ENCODE data around the gene NACC1. TPM values are rescaled to one million over a fixed set of nuclear protein-coding genes. Genes with fewer than 3 reads are reported as not detected.
A peak's percentile ranks its signal among the peaks of the same experiment; 100 is the strongest.

Gene NACC1
- total and polyA plus RNA-seq, 2 of the 13 experiments (the other 11 are each of a cell fraction or from before 2014, with no cell fraction given) = 31.8 to 42.3 TPM

GRCh38 chr19:13128583-13128982, 10.5 kb downstream of the NACC1 start (continued):
- peak; percentile 52; the same call in 1 of the 2 replicates for TF ChIP-seq ZNF121 (CRISPR knock-in tag; IDR thresholded peaks at IDR 0.05)

DNA sequence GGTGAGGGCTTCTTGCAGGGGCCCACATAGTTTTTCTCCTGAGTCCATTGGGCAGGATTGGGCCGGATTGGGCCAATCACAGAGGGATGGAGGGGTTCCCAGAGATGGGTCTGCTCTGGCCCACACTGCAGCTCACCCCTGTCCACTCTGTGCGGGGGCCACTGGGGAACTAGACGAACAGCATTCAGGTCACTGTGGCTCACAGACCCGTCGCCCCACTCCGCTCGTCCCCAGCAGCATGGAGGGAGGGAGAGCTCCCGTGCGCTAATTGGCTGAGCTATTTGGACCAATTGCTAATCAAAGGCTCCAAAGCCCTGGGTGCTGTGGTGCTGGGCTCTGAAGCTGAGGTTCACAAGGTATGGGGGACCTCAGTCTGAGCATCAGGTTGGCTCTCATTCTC, 11.3 kb downstream of the NACC1 start:
- CTCF ChIA-PET (ENCODE audit: low intra/inter-chr PET ratio, low total read pairs) = no interaction called here
- peaks cover 4% of the 10 kb centered on the region for H4K20me1 ChIP-seq (ENCODE audit: insufficient read depth, low read length)
- TF ChIP-seq SP2 (CRISPR knock-in tag; IDR thresholded peaks at IDR 0.05) (no peak), ZEB1 (IDR thresholded peaks at IDR 0.05; ENCODE audit: insufficient replicate concordance, low read depth) (no peak), ZKSCAN8 (CRISPR knock-in tag; IDR thresholded peaks at IDR 0.05; ENCODE audit: borderline replicate concordance) (no peak), EEA1 (CRISPR knock-in tag; IDR thresholded peaks at IDR 0.05; ENCODE audit: borderline replicate concordance) (no peak), ZNF556 (CRISPR knock-in tag; IDR thresholded peaks at IDR 0.05; ENCODE audit: borderline replicate concordance) (no peak), AKAP8 (CRISPR knock-in tag; IDR thresholded peaks at IDR 0.05) (no peak), ZNF432 (CRISPR knock-in tag; IDR thresholded peaks at IDR 0.05; ENCODE audit: borderline replicate concordance) (no peak), DZIP1 (CRISPR knock-in tag; IDR thresholded peaks at IDR 0.05) (no peak), ZNF30 (CRISPR knock-in tag; IDR thresholded peaks at IDR 0.05) (no peak), ZNF317 (CRISPR knock-in tag; IDR thresholded peaks at IDR 0.05) (no peak), SKI (IDR thresholded peaks at IDR 0.05; ENCODE audit: partially characterized antibody) (no peak), ZNF782 (CRISPR knock-in tag; IDR thresholded peaks at IDR 0.05; ENCODE audit: borderline replicate concordance) (no peak), NAIF1 (CRISPR knock-in tag; IDR thresholded peaks at IDR 0.05; ENCODE audit: borderline replicate concordance) (no peak), SRF (IDR thresholded peaks at IDR 0.05; ENCODE audit: low read depth, low read length) (no peak), REXO4 (CRISPR knock-in tag; IDR thresholded peaks at IDR 0.05; ENCODE audit: borderline replicate concordance) (no peak), HMGXB3 (CRISPR knock-in tag; IDR thresholded peaks at IDR 0.05; ENCODE audit: borderline replicate concordance) (no peak), FOXM1 (CRISPR knock-in tag; IDR thresholded peaks at IDR 0.05) (no peak)

More for the DNA sequence above, 11.3 kb downstream of the NACC1 start:
- no peaks in the 10 kb centered on the region for H3K27me3 ChIP-seq (ENCODE audit: control insufficient read depth in 1 of 2, insufficient read depth in 2 of 2, low read length in 2 of 2)
- POLR2A ChIA-PET = interaction anchor here (1.3 to 2.7 kb wide), 6 partner anchors 9 to 34 kb away, joined by 5 to 13 read pairs (median 9); partner anchors contain the start of genes IER2, NACC1 and STX10
- FAIRE-seq = no peak
- H3K4me2 ChIP-seq (ENCODE audit: low read depth, low read length) = peak overlapping the region; percentile 69
- no TSS peak for BruUV-seq (replicated peaks)
- intact Hi-C loops (cut with micrococcal nuclease; ENCODE audit: unreplicated experiment) (no loop called here), in situ Hi-C loops (cut with HindIII; ENCODE audit: extremely low pct_ligation_motif_present, low pct_unique_long_range_greater_than_20kb) (no loop called here)
- WGBS (ENCODE audit: low lambda C conversion rate) = 94% methylated on average over 9 of the region's 9 CpGs
- H3K4me3 ChIP-seq (replicated peaks in 1 of 3; ENCODE audit: insufficient read depth in 1 of 3, low read depth in 2 of 3, low read length in 3 of 3) = no peak overlapping the region; a peak in 1 of 6 replicates
- peak overlapping the region; percentile 96 for H3K27ac ChIP-seq (ENCODE audit: extremely low read length, insufficient read depth, low read length)
- DNase-seq (ENCODE audit: low spot score) = no peak
- peaks cover 38% of the 10 kb centered on the region for H3K4me1 ChIP-seq (ENCODE audit: insufficient read depth, low read length)
- peak overlapping the region; percentile 77 for H3K9ac ChIP-seq (ENCODE audit: insufficient read depth, low read depth, low read length)
- no peak overlapping the region for H2AFZ ChIP-seq (ENCODE audit: low read length)
- H3K9me3 ChIP-seq (ENCODE audit: low read length) = no peaks in the 10 kb centered on the region
- H3K36me3 ChIP-seq (replicated peaks in 1 of 2; ENCODE audit: control insufficient read depth in 1 of 2, insufficient read depth in 2 of 2, low read length in 2 of 2) = peaks cover 3 to 30% of the 10 kb centered on the region in 2 experiments; a peak in 4 of 5 replicates
- ATAC-seq = no peak
- H3K79me2 ChIP-seq (ENCODE audit: insufficient read depth, low read length) = peaks cover 64% of the 10 kb centered on the region

Measured in HepG2 (cell line).